ENCODE results near the gene FFAR3.

FFAR3 gene

GRCh38 chr19:35332817-35333216 is 25.4 kb upstream of the FFAR3 start (continued):
- no peak for TF ChIP-seq OSR2 (tag by site-specific recombination; IDR thresholded peaks at IDR 0.05)
- no peak for TF ChIP-seq ZNF223 (tag by site-specific recombination; IDR thresholded peaks at IDR 0.05)
- TF ChIP-seq, protein P1, sequence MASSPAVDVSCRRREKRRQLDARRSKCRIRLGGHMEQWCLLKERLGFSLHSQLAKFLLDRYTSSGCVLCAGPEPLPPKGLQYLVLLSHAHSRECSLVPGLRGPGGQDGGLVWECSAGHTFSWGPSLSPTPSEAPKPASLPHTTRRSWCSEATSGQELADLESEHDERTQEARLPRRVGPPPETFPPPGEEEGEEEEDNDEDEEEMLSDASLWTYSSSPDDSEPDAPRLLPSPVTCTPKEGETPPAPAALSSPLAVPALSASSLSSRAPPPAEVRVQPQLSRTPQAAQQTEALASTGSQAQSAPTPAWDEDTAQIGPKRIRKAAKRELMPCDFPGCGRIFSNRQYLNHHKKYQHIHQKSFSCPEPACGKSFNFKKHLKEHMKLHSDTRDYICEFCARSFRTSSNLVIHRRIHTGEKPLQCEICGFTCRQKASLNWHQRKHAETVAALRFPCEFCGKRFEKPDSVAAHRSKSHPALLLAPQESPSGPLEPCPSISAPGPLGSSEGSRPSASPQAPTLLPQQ (tag by site-specific recombination; IDR thresholded peaks at IDR 0.05) = no peak
- TF ChIP-seq ZNF707 (tag by site-specific recombination; IDR thresholded peaks at IDR 0.05) = no peak
- no peak for TF ChIP-seq ZNF146 (tag by site-specific recombination; IDR thresholded peaks at IDR 0.05)
- TF ChIP-seq SP3 (tag by site-specific recombination; IDR thresholded peaks at IDR 0.05) = no peak
- TF ChIP-seq ZNF473 (tag by site-specific recombination; IDR thresholded peaks at IDR 0.05) = no peak
- TF ChIP-seq MEIS1 (CRISPR knock-in tag; IDR thresholded peaks at IDR 0.05; ENCODE audit: borderline replicate concordance) = no peak
- TF ChIP-seq ZNF670 (tag by site-specific recombination; IDR thresholded peaks at IDR 0.05; ENCODE audit: low read depth) = no peak
- no peak for TF ChIP-seq PRDM1 (tag by site-specific recombination; IDR thresholded peaks at IDR 0.05)

DNA sequence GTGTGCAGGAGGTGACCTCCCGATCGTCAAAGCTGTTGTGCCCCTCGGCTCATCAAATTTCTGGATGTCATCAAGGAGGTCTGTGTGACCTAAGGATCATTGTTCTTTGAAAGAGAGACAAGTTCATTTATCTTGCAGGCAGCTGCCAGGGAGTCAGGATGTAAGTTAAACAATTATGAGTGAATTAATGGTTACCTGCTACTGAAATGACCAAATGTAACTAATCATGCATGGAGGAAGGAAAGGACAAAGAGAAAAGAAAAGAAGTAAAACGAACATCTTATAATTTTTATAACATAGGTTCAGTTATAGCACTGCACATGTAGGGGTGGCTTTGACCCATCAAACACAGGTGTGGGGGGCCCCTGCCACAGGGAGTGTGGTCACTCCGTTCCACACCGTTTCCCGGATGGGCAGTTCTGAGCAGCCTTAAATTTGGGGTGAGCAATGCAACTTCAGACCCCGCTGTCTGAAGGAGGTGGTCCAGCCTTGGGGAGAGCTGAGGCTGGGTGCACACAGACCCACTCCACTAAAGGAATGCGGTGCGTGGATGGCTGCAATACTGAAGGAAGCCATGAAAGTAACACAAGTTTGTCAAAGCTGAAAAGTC is 24.0 kb upstream of the FFAR3 start:
- ChIA-PET CTCF (interaction anchor here (1.0 to 6.8 kb wide), 6 partner anchors 19 to 358 kb away, joined by 3 to 40 read pairs (median 6); no protein-coding TSS in a partner anchor), POLR2A (no interaction called here)
- no peak for TF ChIP-seq PRDM1 (tag by site-specific recombination; IDR thresholded peaks at IDR 0.05)
- no peak for TF ChIP-seq ZXDB (tag by site-specific recombination; IDR thresholded peaks at IDR 0.05)
- no peak for TF ChIP-seq OSR2 (tag by site-specific recombination; IDR thresholded peaks at IDR 0.05)
- no peak for TF ChIP-seq ZNF132 (tag by site-specific recombination; IDR thresholded peaks at IDR 0.05; ENCODE audit: borderline replicate concordance)
- Histone ChIP-seq H3K9me3 (ENCODE audit: control insufficient read depth, insufficient read depth, low read depth, low read length) (no peaks in the 10 kb centered on the region), H3K36me3 (ENCODE audit: control insufficient read depth in 2 of 2, insufficient read depth in 1 of 2, low read length in 2 of 2) (no peaks in the 10 kb centered on the region), H3K4me1 (ENCODE audit: control insufficient read depth, insufficient read depth, low read length) (no peaks in the 10 kb centered on the region), H3K27ac (ENCODE audit: extremely low read depth, low read depth, low read length) (no peak overlapping the region), H3K4me3 (ENCODE audit: low read depth, low read length) (no peak overlapping the region)

- Histone ChIP-seq H3K36me3 (ENCODE audit: control insufficient read depth in 2 of 2, insufficient read depth in 1 of 2, low read length in 2 of 2) (no peaks in the 10 kb centered on the region), H3K4me1 (ENCODE audit: control insufficient read depth, insufficient read depth, low read length) (no peaks in the 10 kb centered on the region), H3K4me3 (ENCODE audit: low read depth, low read length) (no peak overlapping the region), H3K27ac (ENCODE audit: extremely low read depth, low read depth, low read length) (no peak overlapping the region), H3K9me3 (ENCODE audit: control insufficient read depth, insufficient read depth, low read depth, low read length) (no peaks in the 10 kb centered on the region)
- ChIA-PET POLR2A (no interaction called here), CTCF (interaction anchor here (0.6 to 6.8 kb wide), 2 partner anchors 17 to 1542 kb away, joined by 4 to 40 read pairs; no protein-coding TSS in a partner anchor)
- no peak for TF ChIP-seq SP7 (tag by site-specific recombination; IDR thresholded peaks at IDR 0.05)
- TF ChIP-seq GLI4 (tag by site-specific recombination; IDR thresholded peaks at IDR 0.05) = no peak
- no peak for TF ChIP-seq ZBTB44 (tag by site-specific recombination; IDR thresholded peaks at IDR 0.05)
- TF ChIP-seq ZIC2 (tag by site-specific recombination; IDR thresholded peaks at IDR 0.05) = no peak
- no peak for TF ChIP-seq ZNF501 (tag by site-specific recombination; IDR thresholded peaks at IDR 0.05)
- TF ChIP-seq ZNF10 (tag by site-specific recombination; IDR thresholded peaks at IDR 0.05) = no peak
- TF ChIP-seq ZNF354C (tag by site-specific recombination; IDR thresholded peaks at IDR 0.05; ENCODE audit: borderline replicate concordance, low read depth) = no peak
- TF ChIP-seq, protein P2, sequence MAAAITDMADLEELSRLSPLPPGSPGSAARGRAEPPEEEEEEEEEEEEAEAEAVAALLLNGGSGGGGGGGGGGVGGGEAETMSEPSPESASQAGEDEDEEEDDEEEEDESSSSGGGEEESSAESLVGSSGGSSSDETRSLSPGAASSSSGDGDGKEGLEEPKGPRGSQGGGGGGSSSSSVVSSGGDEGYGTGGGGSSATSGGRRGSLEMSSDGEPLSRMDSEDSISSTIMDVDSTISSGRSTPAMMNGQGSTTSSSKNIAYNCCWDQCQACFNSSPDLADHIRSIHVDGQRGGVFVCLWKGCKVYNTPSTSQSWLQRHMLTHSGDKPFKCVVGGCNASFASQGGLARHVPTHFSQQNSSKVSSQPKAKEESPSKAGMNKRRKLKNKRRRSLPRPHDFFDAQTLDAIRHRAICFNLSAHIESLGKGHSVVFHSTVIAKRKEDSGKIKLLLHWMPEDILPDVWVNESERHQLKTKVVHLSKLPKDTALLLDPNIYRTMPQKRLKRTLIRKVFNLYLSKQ (tag by site-specific recombination; IDR thresholded peaks at IDR 0.05; ENCODE audit: borderline replicate concordance) = no peak
- TF ChIP-seq ZNF16 (tag by site-specific recombination; IDR thresholded peaks at IDR 0.05; ENCODE audit: low read depth) = no peak
- TF ChIP-seq BCL11A (tag by site-specific recombination; IDR thresholded peaks at IDR 0.05; ENCODE audit: low read depth) = no peak
- TF ChIP-seq, protein P3, sequence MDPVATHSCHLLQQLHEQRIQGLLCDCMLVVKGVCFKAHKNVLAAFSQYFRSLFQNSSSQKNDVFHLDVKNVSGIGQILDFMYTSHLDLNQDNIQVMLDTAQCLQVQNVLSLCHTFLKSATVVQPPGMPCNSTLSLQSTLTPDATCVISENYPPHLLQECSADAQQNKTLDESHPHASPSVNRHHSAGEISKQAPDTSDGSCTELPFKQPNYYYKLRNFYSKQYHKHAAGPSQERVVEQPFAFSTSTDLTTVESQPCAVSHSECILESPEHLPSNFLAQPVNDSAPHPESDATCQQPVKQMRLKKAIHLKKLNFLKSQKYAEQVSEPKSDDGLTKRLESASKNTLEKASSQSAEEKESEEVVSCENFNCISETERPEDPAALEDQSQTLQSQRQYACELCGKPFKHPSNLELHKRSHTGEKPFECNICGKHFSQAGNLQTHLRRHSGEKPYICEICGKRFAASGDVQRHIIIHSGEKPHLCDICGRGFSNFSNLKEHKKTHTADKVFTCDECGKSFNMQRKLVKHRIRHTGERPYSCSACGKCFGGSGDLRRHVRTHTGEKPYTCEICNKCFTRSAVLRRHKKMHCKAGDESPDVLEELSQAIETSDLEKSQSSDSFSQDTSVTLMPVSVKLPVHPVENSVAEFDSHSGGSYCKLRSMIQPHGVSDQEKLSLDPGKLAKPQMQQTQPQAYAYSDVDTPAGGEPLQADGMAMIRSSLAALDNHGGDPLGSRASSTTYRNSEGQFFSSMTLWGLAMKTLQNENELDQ (tag by site-specific recombination; IDR thresholded peaks at IDR 0.05; ENCODE audit: low read depth) = no peak
Measured at GRCh38 chr19:35336166-35336955, 21.9 kb upstream of the FFAR3 start.

Measured in HEK293 (cell line).